H9 (cell line): ENCODE data around the gene PRR12. TPM values are rescaled to one million over a fixed set of nuclear protein-coding genes. Genes with fewer than 3 reads are reported as not detected.

Experiments
- DNase-seq: peaks from one replicate; pipeline ENCODE4 v3.0.0-alpha.2; 2017
- H2AFZ ChIP-seq: one replicate; pipeline ENCODE4 v1.6.1; 2013; ENCODE audit warnings: mild to moderate bottlenecking, low read length, control low read depth, moderate library complexity
- H2AK5ac ChIP-seq: 2 replicates; pipeline ENCODE4 v1.6.1; 2013; ENCODE audit warnings: low read length, control low read depth, mixed read lengths; ENCODE audit not compliant: insufficient read length
- H2BK120ac ChIP-seq: one replicate; pipeline ENCODE4 v1.6.1; 2013; ENCODE audit warnings: low read depth, mild to moderate bottlenecking, low read length, control low read depth, inconsistent platforms; ENCODE audit not compliant: poor library complexity, severe bottlenecking
- H2BK12ac ChIP-seq: 2 replicates; pipeline ENCODE4 v1.6.1; 2013; ENCODE audit warnings: low read length, control low read depth, mixed read lengths, low read depth; ENCODE audit not compliant: insufficient read length
- H2BK15ac ChIP-seq: 2 replicates; pipeline ENCODE4 v1.6.1; 2013; ENCODE audit warnings: low read depth, low read length, control low read depth
- H2BK20ac ChIP-seq: one replicate; pipeline ENCODE4 v1.6.1; 2013; ENCODE audit warnings: low read depth, mild to moderate bottlenecking, low read length, control low read depth, inconsistent platforms; ENCODE audit not compliant: poor library complexity, severe bottlenecking
- H2BK5ac ChIP-seq: 2 replicates; pipeline ENCODE4 v1.6.1; 2013; ENCODE audit warnings: low read length, control low read depth, mixed read lengths; ENCODE audit not compliant: insufficient read length
- H3K14ac ChIP-seq: 2 replicates; pipeline ENCODE4 v1.6.1; 2013; ENCODE audit warnings: low read length, control low read depth; ENCODE audit not compliant: insufficient read depth
- H3K18ac ChIP-seq: 2 replicates; pipeline ENCODE4 v1.6.1; 2013; ENCODE audit warnings: low read depth, mild to moderate bottlenecking, mixed read lengths, low read length, control low read depth; ENCODE audit not compliant: insufficient read length
- H3K23ac ChIP-seq: 2 replicates; pipeline ENCODE4 v1.6.1; 2013; ENCODE audit warnings: low read length, control low read depth, mixed read lengths, low read depth; ENCODE audit not compliant: insufficient read length
- H3K23me2 ChIP-seq: 2 replicates; pipeline ENCODE4 v1.6.1; 2013; ENCODE audit warnings: low read depth, mild to moderate bottlenecking, mixed read lengths, low read length, control low read depth; ENCODE audit not compliant: insufficient read length, poor library complexity, severe bottlenecking
- H3K27ac ChIP-seq: 2 replicates; pipeline ENCODE4 v1.5.1; 2013; ENCODE audit warnings: low read length, control low read depth, mixed read lengths, low read depth; ENCODE audit not compliant: insufficient read length
- H3K27me3 ChIP-seq: 2 replicates; pipeline ENCODE4 v1.6.1; 2013; ENCODE audit warnings: low read length, control low read depth, inconsistent platforms; ENCODE audit not compliant: insufficient read depth
- H3K4ac ChIP-seq: 2 replicates; pipeline ENCODE4 v1.6.1; 2013; ENCODE audit warnings: low read depth, mild to moderate bottlenecking, control low read depth, inconsistent platforms, low read length, moderate library complexity
- H3K4me1 ChIP-seq: 2 replicates; pipeline ENCODE4 v1.6.1; 2013; ENCODE audit warnings: low read length, control low read depth, inconsistent platforms; ENCODE audit not compliant: insufficient read depth
- H3K4me2 ChIP-seq: 2 replicates; pipeline ENCODE4 v1.6.1; 2013; ENCODE audit warnings: low read length, control low read depth, mixed read lengths; ENCODE audit not compliant: insufficient read length, insufficient read depth
- H3K56ac ChIP-seq: 2 replicates; pipeline ENCODE4 v1.6.1; 2013; ENCODE audit warnings: low read depth, mild to moderate bottlenecking, mixed read lengths, low read length, control low read depth; ENCODE audit not compliant: insufficient read length
- H3K79me1 ChIP-seq: 2 replicates; pipeline ENCODE4 v1.6.1; 2013; ENCODE audit warnings: low read depth, mild to moderate bottlenecking, moderate library complexity, low read length, control low read depth, inconsistent platforms; ENCODE audit not compliant: insufficient read depth, poor library complexity, severe bottlenecking
- H3K79me2 ChIP-seq: 2 replicates; pipeline ENCODE4 v1.6.1; 2013; ENCODE audit warnings: low read length, control low read depth, inconsistent platforms; ENCODE audit not compliant: insufficient read depth
- H3K9ac ChIP-seq: 2 replicates; pipeline ENCODE4 v1.6.1; 2013; ENCODE audit warnings: low read length, control low read depth, mixed read lengths; ENCODE audit not compliant: insufficient read length; ENCODE audit errors: extremely low read depth
- H3K9me3 ChIP-seq: one replicate; pipeline ENCODE4 v1.6.1; 2013; ENCODE audit warnings: low read depth, low read length, inconsistent platforms; ENCODE audit not compliant: control insufficient read depth
- H3T11ph ChIP-seq: one replicate; pipeline ENCODE4 v1.6.1; 2013; ENCODE audit warnings: mild to moderate bottlenecking, low read length, control low read depth, inconsistent platforms
- H4K20me1 ChIP-seq: one replicate; pipeline ENCODE4 v1.6.1; 2013; ENCODE audit not compliant: control insufficient read depth, insufficient read length, insufficient read depth
- H4K5ac ChIP-seq: 2 replicates; pipeline ENCODE4 v1.6.1; 2013; ENCODE audit warnings: low read depth, mild to moderate bottlenecking, mixed read lengths, low read length, control low read depth; ENCODE audit not compliant: insufficient read length
- H4K8ac ChIP-seq: replicated peaks from 2 replicates; pipeline ENCODE4 v1.6.1; 2013; ENCODE audit warnings: low read length, control low read depth, mixed read lengths, low read depth; ENCODE audit not compliant: insufficient read length
- H4K91ac ChIP-seq: 2 replicates; pipeline ENCODE4 v1.6.1; 2013; ENCODE audit warnings: low read depth, mild to moderate bottlenecking, moderate library complexity, mixed read lengths, low read length, control low read depth; ENCODE audit not compliant: insufficient read length
- H3K27ac Mint-ChIP-seq, 3 experiments: 2 replicates in 2 of 3; 3 replicates in 1 of 3; pipeline ENCODE4 v1.8.0; 2020 to 2021; ENCODE audit warnings: mixed read lengths in 3 of 3, mild to moderate bottlenecking in 1 of 3, moderate library complexity in 1 of 3
- H3K27me3 Mint-ChIP-seq: 2 replicates; pipeline ENCODE4 v1.8.0; 2021; ENCODE audit warnings: low read depth, mild to moderate bottlenecking, moderate library complexity, mixed read lengths
- H3K36me3 Mint-ChIP-seq, 3 experiments: 2 replicates in 2 of 3; 3 replicates in 1 of 3; pipeline ENCODE4 v1.8.0; 2020 to 2021; ENCODE audit warnings: low read depth in 3 of 3, mixed read lengths in 3 of 3; ENCODE audit not compliant: insufficient read depth in 1 of 3
- H3K4me1 Mint-ChIP-seq, 2 experiments: 2 replicates each; pipeline ENCODE4 v1.8.0; 2020; ENCODE audit warnings: mixed read lengths in 2 of 2
- H3K4me3 Mint-ChIP-seq, 2 experiments: 2 replicates in 1 of 2; 3 replicates in 1 of 2; pipeline ENCODE4 v1.8.0; 2020 to 2021; ENCODE audit warnings: mild to moderate bottlenecking in 2 of 2, mixed read lengths in 2 of 2, moderate library complexity in 1 of 2
- H3K9me3 Mint-ChIP-seq, 2 experiments: 2 replicates in 1 of 2; 3 replicates in 1 of 2; pipeline ENCODE4 v1.8.0; 2020; ENCODE audit warnings: mild to moderate bottlenecking in 2 of 2, mixed read lengths in 2 of 2, moderate library complexity in 1 of 2
- WGBS: extraction: QIAGEN DNeasy Blood & Tissue Kit; methylation state at CpG from one replicate; pipeline ENCODE4 v1.1.7; 2013; ENCODE audit warnings: missing lambda C conversion rate, low lambda C conversion rate, mixed read lengths; ENCODE audit not compliant: insufficient read length; ENCODE audit errors: extremely low coverage; 5-methylcytosine and 5-hydroxymethylcytosine counted together
- total RNA-seq: library from RNA; stranded (reverse); gene quantifications from 2 replicates; pipeline ENCODE4 v1.2.1, GENCODE V29; 2021
- TF ChIP-seq, protein P1 (sequence below): fragments of 200-600 bp; sonication (generic); conservative IDR thresholded peaks from 3 replicates; pipeline ENCODE4 v1.8.0; 2021; ENCODE audit warnings: antibody characterized with exemption, mild to moderate bottlenecking

PRR12 gene
- total RNA-seq, 1 experiment from 2014 or later, result 65.9 TPM

- H3K23me2 ChIP-seq, result no peaks in the 10 kb centered on the region
- no CpG with 5 or more reads among the region's 7 CpGs for WGBS
- H4K5ac ChIP-seq, result no peak overlapping the region
- Mint-ChIP-seq H3K9me3 (no peaks in the 10 kb centered on the region), H3K4me1 (peaks cover 11 to 15% of the 10 kb centered on the region in 2 experiments), H3K4me3 (no peak overlapping the region), H3K27ac (peak overlapping the region in 2 of 3 experiments; percentile 13 to 44; a peak in 1 of 7 replicates), H3K27me3 (no peaks in the 10 kb centered on the region), H3K36me3 (peaks cover 2 to 20% (median 12%) of the 10 kb centered on the region in 3 experiments; a peak in 6 of 7 replicates)
- DNase-seq, result no peak
- no peaks in the 10 kb centered on the region for H3K79me1 ChIP-seq
- H3K56ac ChIP-seq, result no peak overlapping the region
- H3K27ac ChIP-seq, result no peak overlapping the region
- no peak overlapping the region for H2BK20ac ChIP-seq
- H3K4me1 ChIP-seq, result no peaks in the 10 kb centered on the region
- no peak overlapping the region for H2AFZ ChIP-seq
- TF ChIP-seq, protein P1, sequence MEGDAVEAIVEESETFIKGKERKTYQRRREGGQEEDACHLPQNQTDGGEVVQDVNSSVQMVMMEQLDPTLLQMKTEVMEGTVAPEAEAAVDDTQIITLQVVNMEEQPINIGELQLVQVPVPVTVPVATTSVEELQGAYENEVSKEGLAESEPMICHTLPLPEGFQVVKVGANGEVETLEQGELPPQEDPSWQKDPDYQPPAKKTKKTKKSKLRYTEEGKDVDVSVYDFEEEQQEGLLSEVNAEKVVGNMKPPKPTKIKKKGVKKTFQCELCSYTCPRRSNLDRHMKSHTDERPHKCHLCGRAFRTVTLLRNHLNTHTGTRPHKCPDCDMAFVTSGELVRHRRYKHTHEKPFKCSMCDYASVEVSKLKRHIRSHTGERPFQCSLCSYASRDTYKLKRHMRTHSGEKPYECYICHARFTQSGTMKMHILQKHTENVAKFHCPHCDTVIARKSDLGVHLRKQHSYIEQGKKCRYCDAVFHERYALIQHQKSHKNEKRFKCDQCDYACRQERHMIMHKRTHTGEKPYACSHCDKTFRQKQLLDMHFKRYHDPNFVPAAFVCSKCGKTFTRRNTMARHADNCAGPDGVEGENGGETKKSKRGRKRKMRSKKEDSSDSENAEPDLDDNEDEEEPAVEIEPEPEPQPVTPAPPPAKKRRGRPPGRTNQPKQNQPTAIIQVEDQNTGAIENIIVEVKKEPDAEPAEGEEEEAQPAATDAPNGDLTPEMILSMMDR, result no peak
- no peak overlapping the region for H4K8ac ChIP-seq
- H2BK15ac ChIP-seq, result no peak overlapping the region
- H2AK5ac ChIP-seq, result no peak overlapping the region
- no peaks in the 10 kb centered on the region for H3K27me3 ChIP-seq
- H2BK12ac ChIP-seq, result no peak overlapping the region
- peaks cover 4% of the 10 kb centered on the region; the same call in 1 of the 2 replicates for H3K79me2 ChIP-seq
- no peak overlapping the region for H3K4me2 ChIP-seq
- H2BK120ac ChIP-seq, result no peak overlapping the region
- H3K9ac ChIP-seq, result no peak overlapping the region
- H3K23ac ChIP-seq, result no peak overlapping the region
- H3K4ac ChIP-seq, result no peak overlapping the region
- H3K9me3 ChIP-seq, result no peaks in the 10 kb centered on the region
- no peak overlapping the region for H4K91ac ChIP-seq
- H3K18ac ChIP-seq, result no peak overlapping the region
- H3K14ac ChIP-seq, result no peak overlapping the region
- H4K20me1 ChIP-seq, result no peaks in the 10 kb centered on the region
- no peak overlapping the region for H2BK5ac ChIP-seq
- H3T11ph ChIP-seq, result no peak overlapping the region
These were observed 18.0 kb upstream of the PRR12 start for GRCh38 chr19:49573009-49573408.
